ENCODE results near the gene CAMK1D.

The CAMK1D gene

GRCh38 chr10:12875100-12875499 is 525.8 kb downstream of the CAMK1D start:
- no peaks in the 10 kb centered on the region for H3K36me3 ChIP-seq (ENCODE audit: insufficient read depth, low read length)
- H3K4me1 ChIP-seq (ENCODE audit: insufficient read depth, low read length, severe bottlenecking), result no peaks in the 10 kb centered on the region
- H4K20me1 ChIP-seq (ENCODE audit: insufficient read depth, low read length), result no peaks in the 10 kb centered on the region
- no peaks in the 10 kb centered on the region for H3K27me3 ChIP-seq (ENCODE audit: insufficient read depth, low read length)
- no peak for TF ChIP-seq CTCF (IDR thresholded peaks at IDR 0.05; ENCODE audit: low read length)
- TF ChIP-seq EZH2 (IDR thresholded peaks at IDR 0.05; ENCODE audit: borderline replicate concordance, low read length), result no peak
- H3K79me2 ChIP-seq (ENCODE audit: insufficient read depth, low read length), result no peaks in the 10 kb centered on the region
- H3K4me2 ChIP-seq (ENCODE audit: low read length), result no peak overlapping the region
- no peak overlapping the region for H3K4me3 ChIP-seq (ENCODE audit: low read depth, low read length, poor library complexity, severe bottlenecking)
- H3F3A ChIP-seq (ENCODE audit: insufficient read depth, low read length), result no peaks in the 10 kb centered on the region
- no peak overlapping the region for H3K27ac ChIP-seq (ENCODE audit: low read depth, low read length, poor library complexity, severe bottlenecking)
- H3K9me2 ChIP-seq (ENCODE audit: low read depth, low read length), result no peaks in the 10 kb centered on the region
- no peaks in the 10 kb centered on the region for H3K9me3 ChIP-seq (ENCODE audit: low read length)
- no peak overlapping the region for H2AFZ ChIP-seq (ENCODE audit: low read length)
- no peak overlapping the region for H3K9ac ChIP-seq (ENCODE audit: low read length)

- Histone ChIP-seq H3K4me2 (ENCODE audit: low read length) (no peak overlapping the region), H3K27ac (ENCODE audit: low read depth, low read length, poor library complexity, severe bottlenecking) (no peak overlapping the region), H3K9me2 (ENCODE audit: low read depth, low read length) (no peaks in the 10 kb centered on the region), H3F3A (ENCODE audit: insufficient read depth, low read length) (no peaks in the 10 kb centered on the region), H2AFZ (ENCODE audit: low read length) (no peak overlapping the region), H4K20me1 (ENCODE audit: insufficient read depth, low read length) (no peaks in the 10 kb centered on the region), H3K79me2 (ENCODE audit: insufficient read depth, low read length) (no peaks in the 10 kb centered on the region), H3K9me3 (ENCODE audit: low read length) (no peaks in the 10 kb centered on the region), H3K4me3 (ENCODE audit: low read depth, low read length, poor library complexity, severe bottlenecking) (no peak overlapping the region), H3K9ac (ENCODE audit: low read length) (no peak overlapping the region), H3K36me3 (ENCODE audit: insufficient read depth, low read length) (no peaks in the 10 kb centered on the region), H3K4me1 (ENCODE audit: insufficient read depth, low read length, severe bottlenecking) (no peaks in the 10 kb centered on the region), H3K27me3 (ENCODE audit: insufficient read depth, low read length) (no peaks in the 10 kb centered on the region)
- TF ChIP-seq EZH2 (IDR thresholded peaks at IDR 0.05; ENCODE audit: borderline replicate concordance, low read length), result no peak
- TF ChIP-seq CTCF (IDR thresholded peaks at IDR 0.05; ENCODE audit: low read length), result no peak
These were observed 526.9 kb downstream of the CAMK1D start for GRCh38 chr10:12876266-12876665.

GRCh38 chr10:12877150-12877549 is 527.8 kb downstream of the CAMK1D start:
- H3K4me1 ChIP-seq (ENCODE audit: insufficient read depth, low read length, severe bottlenecking), result no peaks in the 10 kb centered on the region

More at GRCh38 chr10:12877150-12877549, 527.8 kb downstream of the CAMK1D start:
- Histone ChIP-seq H3K9me3 (ENCODE audit: low read length) (no peaks in the 10 kb centered on the region), H3K27me3 (ENCODE audit: insufficient read depth, low read length) (no peaks in the 10 kb centered on the region), H2AFZ (ENCODE audit: low read length) (no peak overlapping the region), H3K27ac (ENCODE audit: low read depth, low read length, poor library complexity, severe bottlenecking) (no peak overlapping the region), H3K79me2 (ENCODE audit: insufficient read depth, low read length) (no peaks in the 10 kb centered on the region), H3K9me2 (ENCODE audit: low read depth, low read length) (no peaks in the 10 kb centered on the region), H3F3A (ENCODE audit: insufficient read depth, low read length) (no peaks in the 10 kb centered on the region), H3K36me3 (ENCODE audit: insufficient read depth, low read length) (no peaks in the 10 kb centered on the region), H3K9ac (ENCODE audit: low read length) (no peak overlapping the region), H3K4me3 (ENCODE audit: low read depth, low read length, poor library complexity, severe bottlenecking) (no peak overlapping the region), H4K20me1 (ENCODE audit: insufficient read depth, low read length) (no peaks in the 10 kb centered on the region), H3K4me2 (ENCODE audit: low read length) (no peak overlapping the region)
- TF ChIP-seq CTCF (IDR thresholded peaks at IDR 0.05; ENCODE audit: low read length) (no peak), EZH2 (IDR thresholded peaks at IDR 0.05; ENCODE audit: borderline replicate concordance, low read length) (no peak)
